ENCODE measurements around the gene SCAPER.

Gene SCAPER

DNA sequence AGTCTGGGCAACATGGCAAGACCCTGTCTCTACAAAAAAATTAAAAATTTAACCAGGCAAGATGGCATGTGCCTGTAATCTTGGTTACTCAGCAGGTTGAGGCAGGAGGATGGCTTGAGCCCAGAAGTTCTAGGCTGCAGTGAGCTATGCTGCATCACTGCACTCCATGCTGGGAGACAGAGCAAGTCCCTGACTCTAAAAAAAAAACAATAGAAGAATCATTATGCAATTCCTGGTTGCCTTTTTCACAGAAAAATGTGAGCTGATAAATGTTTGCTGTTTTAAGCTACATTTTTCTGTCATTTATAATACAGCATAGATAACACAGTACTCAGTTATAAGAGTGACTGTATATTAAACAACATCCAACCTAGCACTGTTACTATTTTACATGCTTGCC lies 148.8 kb downstream of the SCAPER start:
- TF ChIP-seq ZNF664 (tag by site-specific recombination; IDR thresholded peaks at IDR 0.05) (no peak), BCL11A (tag by site-specific recombination; IDR thresholded peaks at IDR 0.05; ENCODE audit: low read depth) (no peak), ZNF837 (tag by site-specific recombination; IDR thresholded peaks at IDR 0.05) (no peak), ZNF548 (tag by site-specific recombination; IDR thresholded peaks at IDR 0.05) (no peak), ZNF239 (tag by site-specific recombination; IDR thresholded peaks at IDR 0.05) (no peak), ZNF211 (tag by site-specific recombination; IDR thresholded peaks at IDR 0.05; ENCODE audit: low read depth) (no peak), ZNF654 (tag by site-specific recombination; IDR thresholded peaks at IDR 0.05; ENCODE audit: low read depth) (no peak), ZNF274 (IDR thresholded peaks at IDR 0.05; ENCODE audit: low read length) (no peak), ZNF274 (tag by site-specific recombination; IDR thresholded peaks at IDR 0.05; ENCODE audit: borderline replicate concordance) (no peak), ZNF48 (tag by site-specific recombination; IDR thresholded peaks at IDR 0.05) (no peak), ZNF169 (tag by site-specific recombination; IDR thresholded peaks at IDR 0.05) (no peak), ZNF394 (tag by site-specific recombination; IDR thresholded peaks at IDR 0.05; ENCODE audit: borderline replicate concordance) (no peak), BCL11B (tag by site-specific recombination; IDR thresholded peaks at IDR 0.05; ENCODE audit: low read depth) (no peak)
- TF ChIP-seq, protein P1, sequence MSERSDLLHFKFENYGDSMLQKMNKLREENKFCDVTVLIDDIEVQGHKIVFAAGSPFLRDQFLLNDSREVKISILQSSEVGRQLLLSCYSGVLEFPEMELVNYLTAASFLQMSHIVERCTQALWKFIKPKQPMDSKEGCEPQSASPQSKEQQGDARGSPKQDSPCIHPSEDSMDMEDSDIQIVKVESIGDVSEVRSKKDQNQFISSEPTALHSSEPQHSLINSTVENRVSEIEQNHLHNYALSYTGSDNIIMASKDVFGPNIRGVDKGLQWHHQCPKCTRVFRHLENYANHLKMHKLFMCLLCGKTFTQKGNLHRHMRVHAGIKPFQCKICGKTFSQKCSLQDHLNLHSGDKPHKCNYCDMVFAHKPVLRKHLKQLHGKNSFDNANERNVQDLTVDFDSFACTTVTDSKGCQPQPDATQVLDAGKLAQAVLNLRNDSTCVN (tag by site-specific recombination; optimal IDR thresholded peaks at IDR 0.05), result no peak
- TF ChIP-seq, protein P2, sequence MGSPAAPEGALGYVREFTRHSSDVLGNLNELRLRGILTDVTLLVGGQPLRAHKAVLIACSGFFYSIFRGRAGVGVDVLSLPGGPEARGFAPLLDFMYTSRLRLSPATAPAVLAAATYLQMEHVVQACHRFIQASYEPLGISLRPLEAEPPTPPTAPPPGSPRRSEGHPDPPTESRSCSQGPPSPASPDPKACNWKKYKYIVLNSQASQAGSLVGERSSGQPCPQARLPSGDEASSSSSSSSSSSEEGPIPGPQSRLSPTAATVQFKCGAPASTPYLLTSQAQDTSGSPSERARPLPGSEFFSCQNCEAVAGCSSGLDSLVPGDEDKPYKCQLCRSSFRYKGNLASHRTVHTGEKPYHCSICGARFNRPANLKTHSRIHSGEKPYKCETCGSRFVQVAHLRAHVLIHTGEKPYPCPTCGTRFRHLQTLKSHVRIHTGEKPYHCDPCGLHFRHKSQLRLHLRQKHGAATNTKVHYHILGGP (tag by site-specific recombination; IDR thresholded peaks at IDR 0.05), result no peak
- POLR2A ChIA-PET, result no interaction called here
- CTCF ChIA-PET, result interaction anchor here (0.6 to 0.7 kb wide), 2 partner anchors 42 to 606 kb away, joined by 3 read pairs; no protein-coding TSS in a partner anchor
- Histone ChIP-seq H3K4me3 (ENCODE audit: low read depth, low read length) (no peak overlapping the region), H3K9me3 (ENCODE audit: control insufficient read depth, insufficient read depth, low read depth, low read length) (no peaks in the 10 kb centered on the region), H3K27ac (ENCODE audit: extremely low read depth, low read depth, low read length) (no peak overlapping the region), H3K4me1 (ENCODE audit: control insufficient read depth, insufficient read depth, low read length) (peaks cover 12% of the 10 kb centered on the region; the same call in 1 of the 2 replicates), H3K36me3 (ENCODE audit: control insufficient read depth in 2 of 2, insufficient read depth in 1 of 2, low read length in 2 of 2) (peaks cover 3 to 4% of the 10 kb centered on the region in 2 experiments; a peak in 2 of 3 replicates)

DNA sequence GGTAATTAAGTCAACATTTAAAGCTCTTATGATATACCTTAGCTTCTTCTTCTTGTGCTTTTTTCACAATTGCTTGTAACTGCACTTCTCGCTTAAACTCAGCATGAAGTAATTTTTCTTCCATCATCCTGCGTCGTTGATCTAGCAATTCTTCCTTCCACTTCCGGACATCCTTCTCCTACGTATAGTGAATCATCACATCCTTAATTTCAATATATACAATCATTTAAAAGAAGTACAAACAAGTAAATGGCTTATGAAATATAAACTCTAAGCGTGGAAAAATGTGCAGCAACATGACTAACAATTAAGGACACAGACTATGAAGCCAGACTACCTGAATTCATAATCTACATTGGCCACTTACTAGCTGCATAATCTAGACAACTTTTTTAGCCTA lies 151.4 kb downstream of the SCAPER start:
- POLR2A ChIA-PET, result no interaction called here
- CTCF ChIA-PET, result no interaction called here
- Histone ChIP-seq H3K4me1 (ENCODE audit: control insufficient read depth, insufficient read depth, low read length) (peaks cover 12% of the 10 kb centered on the region; the same call in 1 of the 2 replicates), H3K4me3 (ENCODE audit: low read depth, low read length) (no peak overlapping the region), H3K9me3 (ENCODE audit: control insufficient read depth, insufficient read depth, low read depth, low read length) (no peaks in the 10 kb centered on the region), H3K36me3 (ENCODE audit: control insufficient read depth in 2 of 2, insufficient read depth in 1 of 2, low read length in 2 of 2) (peaks cover 3 to 4% of the 10 kb centered on the region in 2 experiments; a peak in 2 of 3 replicates), H3K27ac (ENCODE audit: extremely low read depth, low read depth, low read length) (no peak overlapping the region)
- no peak for TF ChIP-seq ZNF596 (tag by site-specific recombination; IDR thresholded peaks at IDR 0.05)
- TF ChIP-seq, protein P3, sequence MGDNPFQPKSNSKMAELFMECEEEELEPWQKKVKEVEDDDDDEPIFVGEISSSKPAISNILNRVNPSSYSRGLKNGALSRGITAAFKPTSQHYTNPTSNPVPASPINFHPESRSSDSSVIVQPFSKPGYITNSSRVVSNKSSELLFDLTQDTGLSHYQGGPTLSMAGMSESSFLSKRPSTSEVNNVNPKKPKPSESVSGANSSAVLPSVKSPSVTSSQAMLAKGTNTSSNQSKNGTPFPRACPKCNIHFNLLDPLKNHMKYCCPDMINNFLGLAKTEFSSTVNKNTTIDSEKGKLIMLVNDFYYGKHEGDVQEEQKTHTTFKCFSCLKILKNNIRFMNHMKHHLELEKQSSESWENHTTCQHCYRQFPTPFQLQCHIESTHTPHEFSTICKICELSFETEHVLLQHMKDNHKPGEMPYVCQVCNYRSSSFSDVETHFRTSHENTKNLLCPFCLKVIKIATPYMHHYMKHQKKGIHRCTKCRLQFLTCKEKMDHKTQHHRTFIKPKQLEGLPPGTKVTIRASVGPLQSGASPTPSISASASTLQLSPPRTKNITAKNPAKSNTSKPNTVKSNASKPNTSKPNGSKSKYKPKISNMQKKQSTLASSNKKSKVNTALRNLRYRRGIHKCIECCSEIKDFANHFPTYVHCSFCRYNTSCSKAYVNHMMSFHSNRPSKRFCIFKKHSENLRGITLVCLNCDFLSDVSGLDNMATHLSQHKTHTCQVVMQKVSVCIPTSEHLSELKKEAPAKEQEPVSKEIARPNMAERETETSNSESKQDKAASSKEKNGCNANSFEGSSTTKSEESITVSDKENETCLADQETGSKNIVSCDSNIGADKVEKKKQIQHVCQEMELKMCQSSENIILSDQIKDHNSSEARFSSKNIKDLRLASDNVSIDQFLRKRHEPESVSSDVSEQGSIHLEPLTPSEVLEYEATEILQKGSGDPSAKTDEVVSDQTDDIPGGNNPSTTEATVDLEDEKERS (tag by site-specific recombination; IDR thresholded peaks at IDR 0.05), result no peak
- no peak for TF ChIP-seq SP7 (tag by site-specific recombination; IDR thresholded peaks at IDR 0.05)
- TF ChIP-seq ZNF311 (tag by site-specific recombination; IDR thresholded peaks at IDR 0.05; ENCODE audit: borderline replicate concordance), result no peak
- no peak for TF ChIP-seq ZNF132 (tag by site-specific recombination; IDR thresholded peaks at IDR 0.05; ENCODE audit: borderline replicate concordance)
- TF ChIP-seq ZNF140 (tag by site-specific recombination; IDR thresholded peaks at IDR 0.05), result no peak
- TF ChIP-seq, protein P4, sequence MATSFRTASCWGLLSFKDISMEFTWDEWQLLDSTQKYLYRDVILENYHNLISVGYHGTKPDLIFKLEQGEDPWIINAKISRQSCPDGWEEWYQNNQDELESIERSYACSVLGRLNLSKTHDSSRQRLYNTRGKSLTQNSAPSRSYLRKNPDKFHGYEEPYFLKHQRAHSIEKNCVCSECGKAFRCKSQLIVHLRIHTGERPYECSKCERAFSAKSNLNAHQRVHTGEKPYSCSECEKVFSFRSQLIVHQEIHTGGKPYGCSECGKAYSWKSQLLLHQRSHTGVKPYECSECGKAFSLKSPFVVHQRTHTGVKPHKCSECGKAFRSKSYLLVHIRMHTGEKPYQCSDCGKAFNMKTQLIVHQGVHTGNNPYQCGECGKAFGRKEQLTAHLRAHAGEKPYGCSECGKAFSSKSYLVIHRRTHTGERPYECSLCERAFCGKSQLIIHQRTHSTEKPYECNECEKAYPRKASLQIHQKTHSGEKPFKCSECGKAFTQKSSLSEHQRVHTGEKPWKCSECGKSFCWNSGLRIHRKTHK (tag by site-specific recombination; IDR thresholded peaks at IDR 0.05), result no peak
- no peak for TF ChIP-seq ZNF266 (tag by site-specific recombination; IDR thresholded peaks at IDR 0.05; ENCODE audit: low read depth)
- no peak for TF ChIP-seq ZNF366 (tag by site-specific recombination; conservative IDR thresholded peaks at IDR 0.05)
- TF ChIP-seq, protein P5, sequence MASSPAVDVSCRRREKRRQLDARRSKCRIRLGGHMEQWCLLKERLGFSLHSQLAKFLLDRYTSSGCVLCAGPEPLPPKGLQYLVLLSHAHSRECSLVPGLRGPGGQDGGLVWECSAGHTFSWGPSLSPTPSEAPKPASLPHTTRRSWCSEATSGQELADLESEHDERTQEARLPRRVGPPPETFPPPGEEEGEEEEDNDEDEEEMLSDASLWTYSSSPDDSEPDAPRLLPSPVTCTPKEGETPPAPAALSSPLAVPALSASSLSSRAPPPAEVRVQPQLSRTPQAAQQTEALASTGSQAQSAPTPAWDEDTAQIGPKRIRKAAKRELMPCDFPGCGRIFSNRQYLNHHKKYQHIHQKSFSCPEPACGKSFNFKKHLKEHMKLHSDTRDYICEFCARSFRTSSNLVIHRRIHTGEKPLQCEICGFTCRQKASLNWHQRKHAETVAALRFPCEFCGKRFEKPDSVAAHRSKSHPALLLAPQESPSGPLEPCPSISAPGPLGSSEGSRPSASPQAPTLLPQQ (tag by site-specific recombination; IDR thresholded peaks at IDR 0.05), result no peak
- TF ChIP-seq HOXA7 (CRISPR knock-in tag; IDR thresholded peaks at IDR 0.05; ENCODE audit: borderline replicate concordance), result no peak
- TF ChIP-seq ZNF202 (tag by site-specific recombination; IDR thresholded peaks at IDR 0.05; ENCODE audit: borderline replicate concordance), result no peak
- no peak for TF ChIP-seq ZNF560 (tag by site-specific recombination; IDR thresholded peaks at IDR 0.05; ENCODE audit: borderline replicate concordance)
- TF ChIP-seq ZNF223 (tag by site-specific recombination; IDR thresholded peaks at IDR 0.05), result no peak

All from HEK293 (cell line).